CD4-positive, alpha-beta T cell treated with Interleukin-17A for 1 hour (primary cell): ENCODE measurements around the gene PDE6H.

Experiments used
- DNase-seq: peaks from one replicate; pipeline ENCODE4 v3.0.0-alpha.2; 2020

The PDE6H gene

GRCh38 chr12:14976658-14977057 is 3.8 kb downstream of the PDE6H start:
- no peak for DNase-seq

DNA sequence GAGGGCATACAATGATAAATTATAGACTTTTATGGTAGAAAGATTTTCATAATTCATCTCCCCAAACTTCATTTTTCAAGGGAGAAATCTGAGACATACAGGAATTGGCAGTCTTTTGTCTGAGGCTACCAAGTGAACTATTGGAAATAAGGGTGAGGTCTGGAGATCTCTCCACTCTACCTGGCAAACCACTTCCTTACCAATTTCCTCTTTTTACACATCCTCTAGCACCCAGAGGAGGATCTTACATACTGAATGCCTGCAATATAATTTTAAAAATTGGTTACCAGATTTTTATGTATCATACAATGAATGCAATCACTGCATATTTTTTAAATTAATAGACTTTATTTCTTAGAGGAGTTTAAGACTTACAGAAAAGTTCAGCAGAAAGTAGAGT is 6.6 kb downstream of the PDE6H start:
- DNase-seq: no peak

DNA sequence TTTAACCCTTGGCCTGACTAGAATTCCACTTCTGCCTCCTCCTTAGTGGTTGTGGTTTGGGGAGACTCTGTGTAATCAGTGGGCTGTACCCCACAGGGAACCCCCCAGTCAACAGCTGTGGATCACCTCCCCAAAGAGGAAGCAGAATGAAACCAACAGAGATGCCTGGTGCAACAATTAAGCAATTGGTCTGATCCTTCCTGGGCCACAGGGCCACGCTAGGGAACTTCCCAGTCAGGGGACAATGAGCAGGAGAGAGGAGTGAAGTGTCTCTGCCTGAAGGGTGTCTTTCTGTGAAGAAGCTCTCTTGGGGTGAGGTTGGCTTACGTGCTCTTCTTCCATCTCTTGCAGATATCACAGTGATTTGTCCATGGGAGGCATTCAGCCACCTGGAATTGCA is 8.2 kb downstream of the PDE6H start:
- DNase-seq: peak; percentile 18

GRCh38 chr12:14982562-14982961 is 9.7 kb downstream of the PDE6H start:
- no peak for DNase-seq

DNA sequence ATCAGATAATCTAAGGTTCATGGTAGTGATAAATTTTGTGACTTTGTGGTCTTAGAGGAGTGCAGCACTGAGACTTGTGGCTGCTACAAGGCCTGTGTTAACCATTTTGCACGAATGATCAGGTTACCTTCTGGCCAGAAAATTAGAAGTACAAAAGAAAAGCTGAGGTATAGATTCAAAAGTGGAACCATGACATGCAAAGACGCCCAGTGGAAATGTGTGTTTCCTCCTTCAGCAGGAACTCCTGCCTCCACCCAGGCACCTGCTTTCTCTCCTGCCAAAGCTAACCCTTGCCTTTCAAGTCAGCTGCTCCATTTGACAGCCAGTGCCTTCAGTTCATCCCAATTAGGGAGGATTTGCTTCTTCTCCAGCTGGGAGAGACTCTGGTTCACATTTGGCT is 10.1 kb downstream of the PDE6H start:
- DNase-seq: no peak

DNA sequence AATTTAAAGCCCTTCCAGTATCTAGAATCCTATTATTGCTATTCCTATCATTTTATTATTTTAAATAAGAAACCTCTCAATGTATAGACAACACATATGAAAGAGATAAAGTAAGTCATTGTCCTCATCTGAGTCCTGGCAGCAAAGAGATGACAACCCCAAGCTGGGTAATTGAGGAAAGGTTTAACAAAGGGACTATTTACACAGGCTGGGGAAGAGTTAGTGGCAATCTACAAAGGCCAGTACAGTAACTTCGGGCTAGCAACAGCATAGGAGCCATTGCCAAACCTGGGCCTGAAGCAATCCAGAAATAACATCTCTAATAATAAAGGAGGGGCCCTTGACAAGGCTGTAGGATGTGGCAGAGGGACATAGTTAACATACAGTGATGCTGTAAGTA is 11.2 kb downstream of the PDE6H start:
- DNase-seq: no peak

DNA sequence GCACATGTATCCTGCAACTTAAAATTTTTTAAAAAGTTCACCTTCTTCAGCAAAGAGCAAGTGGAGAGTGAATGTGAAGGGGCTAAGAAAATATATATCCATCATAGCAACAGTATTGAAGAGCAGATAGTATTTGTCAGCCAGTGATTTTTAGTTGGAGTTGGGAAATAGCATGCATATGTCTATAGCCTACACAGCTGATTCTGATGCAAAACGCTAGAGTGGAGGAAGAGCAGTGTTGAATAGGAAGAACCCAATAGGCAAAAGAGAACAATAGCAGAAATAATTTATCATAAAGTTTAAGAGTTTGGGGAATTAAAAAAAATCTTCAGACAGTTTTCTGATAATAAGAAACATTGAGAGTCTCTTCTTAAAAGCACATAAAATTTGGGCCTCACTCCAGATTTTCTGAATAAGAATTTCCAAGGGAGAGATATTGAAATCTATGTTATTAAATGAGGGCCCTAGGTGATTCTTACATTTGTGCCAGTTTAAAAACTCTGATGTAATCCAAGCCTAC is 12.0 kb downstream of the PDE6H start:
- DNase-seq: no peak

DNA sequence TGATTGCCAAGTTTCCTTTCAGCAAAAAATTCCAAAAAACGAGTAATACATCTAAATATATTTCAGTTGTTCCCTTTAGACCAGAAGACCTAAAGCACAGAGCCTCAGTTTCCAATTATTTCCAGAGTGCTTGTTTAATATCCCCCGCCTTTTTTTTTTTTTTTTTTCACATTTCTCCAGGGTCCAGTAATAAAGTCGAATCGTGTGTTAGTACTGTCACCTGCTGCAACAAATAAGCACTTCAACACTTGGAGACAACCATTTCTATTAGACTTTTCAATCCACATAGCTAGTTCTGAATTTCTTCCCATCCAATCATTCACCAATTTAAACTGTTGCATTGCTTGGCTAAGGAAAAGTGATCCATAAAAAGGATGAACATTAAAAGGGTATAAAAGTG is 13.6 kb downstream of the PDE6H start:
- DNase-seq: no peak

DNA sequence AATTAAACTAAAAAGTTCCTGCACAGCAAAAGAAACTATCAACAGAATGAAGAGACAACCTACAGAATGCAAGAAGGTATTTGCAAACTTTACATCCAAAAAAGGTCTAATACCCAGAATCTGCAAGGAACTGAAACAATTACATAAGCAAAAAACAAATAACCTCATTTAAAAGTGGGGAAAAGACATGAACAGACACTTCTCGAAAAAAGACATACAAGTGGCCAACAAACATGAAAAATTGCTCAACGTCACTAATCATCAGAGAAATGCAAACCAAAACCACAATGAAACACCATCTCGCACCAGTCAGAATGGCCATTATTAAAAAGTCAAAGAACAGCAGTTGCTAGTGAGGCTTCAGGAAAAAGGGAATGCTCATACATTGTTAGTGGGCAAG is 15.2 kb downstream of the PDE6H start:
- DNase-seq: no peak

- no peak for DNase-seq
These were observed 16.9 kb downstream of the PDE6H start for GRCh38 chr12:14989790-14990189.

DNA sequence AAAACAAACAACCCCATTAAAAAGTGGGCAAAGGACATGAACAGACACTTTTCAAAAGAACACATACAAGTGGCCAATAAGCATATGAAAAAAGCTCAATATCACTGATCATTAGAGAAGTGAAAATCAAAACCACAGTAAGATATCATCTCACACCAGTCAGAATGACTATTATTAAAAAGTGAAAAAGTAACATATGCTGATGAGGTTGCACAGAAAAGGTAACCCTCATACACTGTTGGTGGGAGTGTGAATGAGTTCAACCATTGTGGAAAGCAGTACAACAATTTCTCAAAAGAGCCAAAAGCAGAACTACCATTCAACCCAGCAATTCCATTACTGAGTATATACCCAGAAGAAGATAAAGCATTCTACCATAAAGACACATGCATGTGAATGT is 18.2 kb downstream of the PDE6H start:
- DNase-seq: no peak

GRCh38 chr12:14992673-14993072 is 19.8 kb downstream of the PDE6H start:
- DNase-seq: no peak

DNA sequence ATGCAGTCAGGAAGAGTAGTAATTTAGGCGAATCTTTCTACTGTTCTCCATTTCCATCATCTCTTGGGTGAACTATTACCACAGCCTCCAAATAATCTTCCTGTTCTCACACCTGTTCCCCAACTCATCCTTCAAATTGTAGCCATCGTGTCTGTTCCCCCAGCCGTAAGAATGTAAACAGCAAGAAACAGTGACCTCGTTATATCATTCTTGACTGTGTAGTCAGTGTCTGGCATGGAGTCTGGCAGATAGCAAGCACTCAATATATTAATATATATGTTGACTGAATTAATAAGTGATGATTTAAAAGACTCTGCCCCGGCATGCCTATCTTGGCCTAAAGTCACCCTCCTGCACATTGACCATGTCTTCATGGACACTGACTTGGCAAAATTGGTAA is 20.3 kb downstream of the PDE6H start:
- no peak for DNase-seq

GRCh38 chr12:14993537-14994266 is 20.9 kb downstream of the PDE6H start:
- DNase-seq: no peak

- no peak for DNase-seq
These were observed 21.8 kb downstream of the PDE6H start for GRCh38 chr12:14994610-14995009.

GRCh38 chr12:14995583-14996425 is 23.0 kb downstream of the PDE6H start:
- peak; percentile 73 for DNase-seq

DNA sequence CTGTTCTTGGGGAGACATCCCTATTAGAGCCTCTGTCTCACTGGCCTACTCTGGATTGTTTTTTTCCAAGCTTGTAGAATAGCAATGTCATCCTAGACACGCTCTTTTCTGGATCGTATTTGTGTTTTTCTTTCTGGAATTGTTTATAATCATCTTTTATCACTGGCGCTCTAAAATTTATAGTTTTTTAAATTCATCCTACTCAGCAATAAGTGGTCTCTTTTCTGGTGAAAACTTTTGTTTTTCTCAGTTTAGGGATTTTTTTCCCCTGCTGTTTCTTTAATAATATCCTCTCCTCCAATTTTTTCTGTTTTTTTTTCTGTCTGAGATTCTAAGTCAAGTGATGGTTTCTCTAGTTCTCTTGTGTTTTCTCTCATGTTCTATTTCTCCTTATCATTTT is 25.2 kb downstream of the PDE6H start:
- DNase-seq: no peak

- DNase-seq: no peak
These were observed 26.3 kb downstream of the PDE6H start for GRCh38 chr12:14999021-14999694.

DNA sequence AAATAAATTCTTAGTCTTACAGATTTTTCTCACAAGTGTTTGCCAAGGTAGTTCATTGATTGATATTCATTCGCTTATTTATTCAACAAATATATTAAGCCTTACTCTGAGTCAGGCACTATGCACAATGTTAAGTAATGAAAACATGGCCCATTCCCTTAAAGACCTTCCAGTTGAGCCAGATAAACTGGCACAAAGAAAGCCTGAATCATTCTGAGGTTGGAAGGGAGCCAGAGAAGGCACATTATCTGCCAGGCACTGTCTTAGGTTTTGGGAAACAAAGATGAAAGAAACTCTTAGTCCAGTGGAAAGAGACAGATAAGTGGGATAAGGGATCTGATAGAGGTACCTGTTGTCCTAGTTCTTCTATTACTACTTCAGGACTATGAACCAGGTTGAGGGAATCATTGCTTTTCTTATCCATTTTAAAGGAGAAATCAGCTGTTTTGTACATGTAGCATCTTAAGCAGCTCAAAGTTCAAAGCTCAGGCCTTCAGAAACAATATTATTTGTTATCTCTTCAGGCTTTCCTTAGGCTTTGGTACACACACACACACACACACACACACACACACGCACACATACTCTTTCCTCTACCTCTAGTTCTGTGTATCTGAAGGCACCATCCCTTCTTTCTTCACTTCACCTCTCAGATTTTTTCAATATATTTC is 27.0 kb downstream of the PDE6H start:
- DNase-seq: no peak

DNA sequence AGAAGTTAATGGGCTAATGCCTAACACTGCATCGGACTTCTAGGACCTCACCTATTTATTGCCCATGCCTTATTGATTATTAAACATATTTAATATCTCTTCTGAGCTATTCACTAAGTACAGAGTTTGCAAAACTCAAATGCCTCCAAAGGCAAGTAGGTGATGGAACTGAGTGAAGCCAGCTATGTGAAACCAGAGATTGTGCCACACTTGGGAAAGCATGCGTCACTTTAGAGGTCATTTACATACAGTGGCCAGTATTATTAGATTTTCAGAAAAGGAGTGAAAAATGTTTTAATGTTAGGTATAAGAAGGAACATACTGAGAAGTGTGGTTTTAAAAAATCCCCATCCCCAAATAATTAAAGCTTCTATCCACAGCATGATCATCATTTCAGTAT is 27.7 kb downstream of the PDE6H start:
- DNase-seq: no peak

GRCh38 chr12:15001733-15002382 is 29.0 kb downstream of the PDE6H start:
- DNase-seq: no peak

GRCh38 chr12:15004421-15004820 is 31.6 kb downstream of the PDE6H start:
- DNase-seq: no peak

DNA sequence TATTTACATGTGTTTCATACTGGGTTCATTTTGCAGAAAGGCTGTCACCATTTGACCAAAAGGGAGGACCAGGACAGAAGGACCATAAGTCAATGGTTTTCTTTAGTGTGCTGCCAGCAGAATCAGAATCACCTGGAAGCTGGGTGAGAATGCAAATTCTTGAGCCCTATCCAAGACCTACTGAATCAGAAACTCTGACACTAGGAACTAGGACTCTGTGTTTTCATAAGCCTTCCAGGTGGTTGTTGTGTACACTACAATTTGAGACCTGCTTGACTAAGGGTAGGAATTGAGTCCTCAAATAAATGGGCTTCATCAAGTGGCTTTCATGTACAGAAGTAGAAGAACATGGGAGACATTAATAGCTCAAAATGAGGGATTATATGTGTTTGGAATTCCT is 32.2 kb downstream of the PDE6H start:
- DNase-seq: no peak
